ENCODE measurements around the gene MMD2. TPM values are rescaled to one million over a fixed set of nuclear protein-coding genes. Genes with fewer than 3 reads are reported as not detected.
"Not testable (repeated sequence)": the region's sequence is repeated elsewhere in the genome, so short reads cannot be mapped to it uniquely, and the experiment has no call there.

MMD2 gene
- total RNA-seq, 1 donor from 2014 or later, result not detected

GRCh38 chr7:4893929-4894475 is 65.0 kb downstream of the MMD2 start:
- DNase-seq (ENCODE audit: low read depth), result no peak

- DNase-seq (ENCODE audit: low read depth), result not testable (repeated sequence)
These were observed 65.8 kb downstream of the MMD2 start for GRCh38 chr7:4893188-4893587.

GRCh38 chr7:4891522-4891921 is 67.5 kb downstream of the MMD2 start:
- DNase-seq (ENCODE audit: low read depth), result not testable (repeated sequence)

GRCh38 chr7:4889682-4890081 is 69.3 kb downstream of the MMD2 start:
- DNase-seq (ENCODE audit: low read depth), result no peak

- no peak for DNase-seq (ENCODE audit: low read depth)
These were observed 70.8 kb downstream of the MMD2 start for GRCh38 chr7:4888161-4888560.

GRCh38 chr7:4886671-4887070 is 72.3 kb downstream of the MMD2 start:
- DNase-seq (ENCODE audit: low read depth), result no peak

GRCh38 chr7:4885317-4885807 is 73.6 kb downstream of the MMD2 start:
- no peak for DNase-seq (ENCODE audit: low read depth)

GRCh38 chr7:4884164-4884563 is 74.8 kb downstream of the MMD2 start:
- no peak for DNase-seq (ENCODE audit: low read depth)

- peak; percentile 23 for DNase-seq (ENCODE audit: low read depth)
These were observed 75.4 kb downstream of the MMD2 start, which contains the start of gene RADIL for GRCh38 chr7:4883372-4884144. TSS of gene RADIL (minus strand) at chr7:4883716. CDS start at chr7:4878139, 5,577 bp downstream.

- no peak for DNase-seq (ENCODE audit: low read depth)
These were observed 76.0 kb downstream of the MMD2 start for GRCh38 chr7:4883033-4883371.

GRCh38 chr7:4882169-4883032 is 76.6 kb downstream of the MMD2 start:
- DNase-seq (ENCODE audit: low read depth), result no peak

- no peak for DNase-seq (ENCODE audit: low read depth)
These were observed 78.8 kb downstream of the MMD2 start for GRCh38 chr7:4880218-4880617.

GRCh38 chr7:4879396-4880081 is 79.4 kb downstream of the MMD2 start:
- no peak for DNase-seq (ENCODE audit: low read depth)

GRCh38 chr7:4878336-4879335 is 80.4 kb downstream of the MMD2 start:
- no peak for DNase-seq (ENCODE audit: low read depth)

- no peak for DNase-seq (ENCODE audit: low read depth)
These were observed 82.4 kb downstream of the MMD2 start for GRCh38 chr7:4876586-4876985.

GRCh38 chr7:4875391-4875790 is 83.6 kb downstream of the MMD2 start:
- DNase-seq (ENCODE audit: low read depth), result no peak

- DNase-seq (ENCODE audit: low read depth), result no peak
These were observed 85.7 kb downstream of the MMD2 start for GRCh38 chr7:4873071-4873944.

- no peak for DNase-seq (ENCODE audit: low read depth)
These were observed 86.9 kb downstream of the MMD2 start for GRCh38 chr7:4871930-4872675.

All from renal cortical epithelial cell (primary cell).